Measurements from ENCODE around the gene TERF2IP.

Gene TERF2IP, protein sequence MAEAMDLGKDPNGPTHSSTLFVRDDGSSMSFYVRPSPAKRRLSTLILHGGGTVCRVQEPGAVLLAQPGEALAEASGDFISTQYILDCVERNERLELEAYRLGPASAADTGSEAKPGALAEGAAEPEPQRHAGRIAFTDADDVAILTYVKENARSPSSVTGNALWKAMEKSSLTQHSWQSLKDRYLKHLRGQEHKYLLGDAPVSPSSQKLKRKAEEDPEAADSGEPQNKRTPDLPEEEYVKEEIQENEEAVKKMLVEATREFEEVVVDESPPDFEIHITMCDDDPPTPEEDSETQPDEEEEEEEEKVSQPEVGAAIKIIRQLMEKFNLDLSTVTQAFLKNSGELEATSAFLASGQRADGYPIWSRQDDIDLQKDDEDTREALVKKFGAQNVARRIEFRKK

DNA sequence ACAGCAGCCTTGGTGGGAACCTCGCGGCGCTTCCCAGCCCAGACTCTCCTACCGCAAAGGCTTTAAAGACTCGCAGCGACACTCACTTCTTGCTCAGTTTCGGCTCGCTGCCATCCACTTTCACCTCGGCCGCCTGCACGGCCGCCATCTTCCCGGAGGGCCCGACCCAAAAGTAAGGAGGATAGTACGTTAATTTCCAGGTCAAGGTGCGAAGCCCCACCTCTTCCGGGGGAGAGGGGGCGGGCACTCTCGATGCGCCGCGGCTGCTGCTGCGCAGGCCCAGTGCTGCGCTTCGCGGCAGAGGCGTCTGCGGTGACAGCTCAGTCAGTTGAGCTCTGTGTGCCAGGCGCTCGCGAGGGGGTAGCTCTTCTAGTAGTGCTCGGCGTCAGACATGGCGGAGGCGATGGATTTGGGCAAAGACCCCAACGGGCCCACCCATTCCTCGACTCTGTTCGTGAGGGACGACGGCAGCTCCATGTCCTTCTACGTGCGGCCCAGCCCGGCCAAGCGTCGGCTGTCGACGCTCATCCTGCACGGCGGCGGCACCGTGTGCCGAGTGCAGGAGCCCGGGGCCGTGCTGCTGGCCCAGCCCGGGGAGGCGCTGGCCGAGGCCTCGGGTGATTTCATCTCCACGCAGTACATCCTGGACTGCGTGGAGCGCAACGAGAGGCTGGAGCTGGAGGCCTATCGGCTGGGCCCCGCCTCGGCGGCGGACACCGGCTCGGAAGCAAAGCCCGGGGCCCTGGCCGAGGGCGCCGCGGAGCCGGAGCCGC lies at the start of gene TERF2IP, which contains the start of gene KARS1:
Gene TERF2IP (plus strand): TSS at position 282 of the 773 bp plus-strand sequence. CDS start 110 bp downstream, at position 392.
Gene KARS1 (minus strand): TSS at position 174 of the 773 bp plus-strand sequence. CDS start 26 bp downstream, at position 148.
- DNase-seq: peak; percentile 91

DNA sequence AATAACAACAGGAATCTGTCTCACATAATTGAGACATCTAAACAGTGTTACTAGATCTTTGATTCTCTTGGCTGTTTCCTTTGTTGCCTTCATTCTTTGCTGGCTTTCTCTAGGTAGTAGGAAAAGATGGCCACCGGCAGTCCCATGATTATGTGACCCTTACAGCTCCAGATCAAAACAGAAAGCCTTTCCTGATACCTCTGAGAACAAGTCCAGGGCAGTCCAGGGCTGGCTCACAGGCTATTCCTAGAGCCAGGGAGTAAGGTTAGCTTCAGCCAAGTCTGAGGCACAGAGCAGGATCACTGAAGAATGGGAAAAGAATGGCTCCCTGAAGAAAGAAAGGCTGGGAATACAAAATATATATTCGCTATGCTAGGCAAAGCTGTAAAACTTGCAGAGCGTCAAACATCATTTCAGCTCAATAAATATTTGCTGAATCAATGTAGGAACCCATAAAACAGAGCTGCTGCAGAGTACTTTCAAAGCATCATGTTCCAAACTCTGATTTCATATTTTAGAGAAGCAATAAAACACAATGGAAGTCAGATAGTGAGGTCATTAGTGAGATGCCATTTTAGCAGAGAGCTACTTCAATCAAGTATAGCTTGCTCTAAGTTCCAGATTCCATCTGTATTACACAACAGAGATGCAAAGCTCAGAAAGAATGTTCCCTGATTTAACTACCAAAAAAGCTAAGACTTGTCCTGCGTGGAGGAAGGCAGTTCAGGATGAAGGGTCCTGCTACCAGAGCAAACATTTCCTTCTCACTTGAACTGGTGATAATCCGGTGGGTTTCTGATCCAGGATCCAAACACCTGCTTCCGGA lies 47.9 kb upstream of the TERF2IP start:
- no peak for DNase-seq

DNA sequence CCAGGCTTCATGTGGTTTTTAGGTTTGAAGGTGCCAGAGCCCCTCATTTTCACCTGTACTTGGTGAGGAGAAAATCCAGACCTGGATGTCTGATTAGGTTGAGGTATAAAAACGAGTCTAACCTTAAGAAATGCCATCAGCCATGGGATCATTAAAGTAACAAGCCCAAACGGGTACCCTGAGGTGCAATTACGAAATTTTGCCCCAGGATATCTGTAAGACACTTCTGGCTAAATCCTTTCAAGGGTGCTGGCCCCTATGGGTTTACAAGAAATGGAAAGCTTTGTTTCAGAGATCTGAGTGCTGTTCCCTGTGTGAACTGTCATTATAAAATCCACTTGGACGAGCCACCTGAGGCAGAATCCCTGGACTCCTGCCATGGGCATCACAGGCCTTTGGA lies 44.3 kb upstream of the TERF2IP start:
- no peak for DNase-seq

DNA sequence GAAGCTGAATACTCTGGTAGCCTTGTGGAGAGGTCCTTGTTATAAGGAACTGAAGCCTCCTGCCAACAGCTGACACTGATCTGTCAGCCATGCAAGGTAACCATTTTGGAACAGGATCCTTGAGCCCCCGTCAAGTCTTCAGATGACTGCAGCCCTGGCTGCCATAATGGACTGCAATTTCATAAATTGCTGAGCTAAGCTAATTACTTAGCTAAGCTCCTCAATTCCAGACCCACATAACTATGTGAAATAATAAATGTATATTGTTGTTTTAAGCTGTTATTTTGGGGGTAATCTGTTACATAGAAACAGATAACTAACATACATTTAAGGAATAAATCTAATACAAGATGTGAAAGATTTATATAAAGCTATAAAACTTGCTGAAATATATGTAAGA lies 41.1 kb upstream of the TERF2IP start:
- DNase-seq: no peak

DNA sequence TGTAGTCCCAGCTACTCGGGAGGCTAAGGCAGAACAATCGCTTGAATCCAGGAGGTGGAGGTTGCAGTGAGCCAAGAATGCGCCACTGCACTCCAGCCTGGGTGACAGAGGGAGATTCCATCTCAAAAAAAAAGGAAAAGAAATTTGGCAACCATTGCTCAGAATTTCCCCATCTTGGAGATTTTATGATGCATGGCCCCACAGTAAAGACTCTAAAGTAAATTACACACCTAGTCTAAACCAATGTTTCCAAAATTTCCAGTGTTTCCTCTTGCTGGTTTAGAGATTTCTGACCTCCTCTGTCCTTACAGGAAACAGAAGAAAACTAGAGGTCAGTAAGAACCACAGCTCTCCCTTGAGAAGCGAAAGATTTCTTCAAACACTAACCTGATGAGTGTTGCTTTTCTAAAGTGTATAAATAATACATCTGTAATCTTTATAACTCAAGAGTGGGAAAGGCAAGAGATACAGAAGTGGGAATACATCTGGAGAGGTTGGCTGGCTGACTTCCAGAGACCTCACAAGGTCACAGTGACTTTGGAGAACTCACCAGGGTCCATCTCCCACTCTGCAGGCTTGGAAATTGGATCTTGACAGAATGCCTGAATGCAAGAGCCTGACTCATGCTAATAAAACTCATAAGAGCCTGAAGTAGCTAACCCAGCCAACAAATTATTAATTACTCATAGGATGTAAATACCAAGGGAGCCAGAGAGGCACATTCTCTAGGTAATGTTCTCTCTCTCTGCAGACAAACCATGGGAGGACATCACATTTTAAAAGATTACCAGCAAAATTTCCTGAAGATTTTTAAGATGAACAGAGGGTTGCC lies 33.3 kb upstream of the TERF2IP start:
- DNase-seq: no peak

DNA sequence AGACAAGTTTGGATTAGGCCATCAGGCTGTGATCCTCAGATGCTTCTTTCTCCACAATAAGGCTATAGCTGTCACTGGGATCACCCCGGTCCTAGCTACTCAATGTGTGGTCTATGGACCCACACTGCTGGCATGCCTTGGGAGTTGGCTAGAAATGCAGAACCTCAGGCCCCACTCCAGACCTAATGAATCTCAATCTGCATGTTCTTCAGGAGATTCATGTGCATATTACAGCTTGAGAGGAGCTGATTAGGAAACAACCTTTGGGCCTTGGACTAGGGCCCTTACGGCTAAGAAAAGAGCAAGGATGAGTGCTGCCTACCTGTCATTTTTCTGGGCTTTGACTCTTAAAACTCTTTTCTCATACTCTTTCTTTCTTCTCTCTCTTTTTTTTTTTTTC lies 32.0 kb upstream of the TERF2IP start:
- DNase-seq: no peak

DNA sequence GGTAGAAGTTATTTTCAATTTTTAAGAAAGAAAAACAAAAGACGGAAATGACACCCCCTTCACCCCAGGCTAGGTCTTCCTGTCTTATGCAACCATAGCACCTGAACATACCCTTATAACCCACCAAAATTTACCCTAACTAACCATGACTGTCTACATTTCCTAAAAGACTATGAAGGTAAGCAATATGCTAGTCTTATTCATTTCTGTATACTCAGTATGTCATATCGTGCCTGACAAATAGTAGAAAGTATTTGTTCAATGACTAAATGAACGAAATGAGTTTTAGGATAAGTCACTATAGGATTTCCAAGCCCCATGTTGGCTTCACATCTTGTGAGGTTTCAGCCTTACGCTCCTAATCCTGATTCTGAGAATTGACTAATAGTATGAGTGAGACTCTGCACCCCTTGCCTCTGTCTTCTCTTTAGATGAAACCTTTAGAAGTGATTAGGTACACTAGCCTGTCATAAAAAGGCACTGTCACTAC lies 31.0 kb upstream of the TERF2IP start:
- DNase-seq: no peak

DNA sequence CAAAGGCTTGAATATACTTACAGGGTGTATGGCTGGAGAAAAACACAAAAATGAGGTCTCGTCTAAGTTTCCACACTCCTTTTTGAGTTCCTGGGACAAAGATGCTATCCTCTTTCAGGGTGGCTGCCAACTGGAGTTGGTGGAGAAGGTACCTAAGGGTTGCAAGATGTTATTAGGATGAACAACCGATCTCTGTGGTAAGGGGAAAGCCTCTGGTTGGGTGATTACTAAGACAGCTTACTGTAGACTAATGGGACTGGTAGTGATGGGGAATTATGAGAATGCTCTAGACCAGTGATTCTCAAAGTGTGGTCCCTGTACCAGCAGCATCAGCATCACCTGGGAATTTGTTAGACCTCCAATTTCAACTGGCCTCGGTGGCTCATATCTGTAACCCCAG lies 30.5 kb upstream of the TERF2IP start:
- DNase-seq: no peak

DNA sequence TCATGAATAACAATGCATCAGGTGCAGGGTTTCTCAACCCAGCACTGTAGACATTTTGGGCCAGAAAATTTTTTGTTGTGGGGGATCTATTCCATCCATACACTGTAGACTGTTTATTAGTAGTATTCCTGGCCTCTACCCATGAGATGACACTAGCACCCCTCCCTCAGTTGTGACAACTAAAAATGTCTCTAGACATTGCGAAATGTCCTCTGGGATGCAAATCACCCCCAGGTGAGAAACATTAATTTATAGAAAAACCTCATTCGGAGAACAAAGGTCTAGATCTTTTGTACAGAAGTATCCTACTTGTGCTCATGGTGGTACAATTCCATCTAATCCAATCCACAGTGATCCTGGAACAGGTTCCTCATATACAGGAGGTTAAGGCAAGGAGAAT lies 28.8 kb upstream of the TERF2IP start:
- no peak for DNase-seq

DNA sequence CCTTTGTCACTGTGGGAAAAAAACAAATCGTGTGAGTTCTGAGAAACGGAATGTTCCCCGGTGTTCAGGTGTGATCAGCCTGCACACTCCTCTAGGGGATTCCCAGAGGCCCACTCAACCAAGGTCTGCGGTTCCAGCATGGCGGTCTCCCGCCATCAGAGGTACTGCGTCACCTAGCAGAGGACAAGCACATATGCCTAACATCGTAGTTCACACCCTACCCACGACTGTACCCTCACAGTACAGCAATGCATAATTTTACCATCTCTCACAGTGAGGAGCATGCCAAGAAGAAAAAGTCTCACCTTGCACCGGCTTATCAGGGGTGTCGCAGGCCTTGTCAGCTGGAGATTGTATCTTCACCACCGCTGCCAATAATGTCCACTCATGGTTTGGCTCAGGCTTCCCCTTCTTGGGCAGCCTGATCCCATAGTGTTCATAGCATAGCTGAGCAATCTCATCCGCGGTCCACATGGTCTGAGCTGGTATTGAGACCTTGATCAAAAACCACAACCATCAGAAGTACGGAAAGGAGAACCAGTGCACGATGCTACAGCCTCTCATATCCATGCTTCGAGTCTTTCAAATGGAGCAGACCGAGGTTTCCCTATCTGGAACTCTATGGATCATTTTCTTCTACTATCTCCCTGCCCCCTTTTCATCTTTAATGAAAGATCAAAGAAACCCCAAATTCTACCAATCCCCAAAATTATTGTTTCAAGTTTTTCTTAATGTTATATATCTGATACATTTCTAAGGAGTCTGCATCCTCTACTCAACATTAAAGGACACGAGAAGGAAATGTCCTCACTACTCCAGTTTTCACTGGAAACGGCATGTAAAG lies 27.0 kb upstream of the TERF2IP start:
- DNase-seq: peak; percentile 32 to 37

DNA sequence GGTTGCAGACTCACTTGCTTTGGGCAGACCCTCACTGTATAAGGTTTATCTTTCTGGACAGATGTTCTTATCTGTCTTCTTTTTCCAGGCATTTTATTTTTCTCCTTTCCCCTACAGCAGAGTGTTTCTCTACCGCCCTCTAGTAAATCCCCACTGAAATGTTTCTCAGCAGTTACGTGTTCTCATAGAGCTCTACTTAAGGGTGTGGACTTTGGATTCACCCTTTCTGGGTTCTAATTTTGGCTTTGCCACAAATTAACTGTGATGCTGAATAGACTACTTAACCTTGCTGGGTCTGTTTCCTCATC lies 26.4 kb upstream of the TERF2IP start:
- no peak for DNase-seq

DNA sequence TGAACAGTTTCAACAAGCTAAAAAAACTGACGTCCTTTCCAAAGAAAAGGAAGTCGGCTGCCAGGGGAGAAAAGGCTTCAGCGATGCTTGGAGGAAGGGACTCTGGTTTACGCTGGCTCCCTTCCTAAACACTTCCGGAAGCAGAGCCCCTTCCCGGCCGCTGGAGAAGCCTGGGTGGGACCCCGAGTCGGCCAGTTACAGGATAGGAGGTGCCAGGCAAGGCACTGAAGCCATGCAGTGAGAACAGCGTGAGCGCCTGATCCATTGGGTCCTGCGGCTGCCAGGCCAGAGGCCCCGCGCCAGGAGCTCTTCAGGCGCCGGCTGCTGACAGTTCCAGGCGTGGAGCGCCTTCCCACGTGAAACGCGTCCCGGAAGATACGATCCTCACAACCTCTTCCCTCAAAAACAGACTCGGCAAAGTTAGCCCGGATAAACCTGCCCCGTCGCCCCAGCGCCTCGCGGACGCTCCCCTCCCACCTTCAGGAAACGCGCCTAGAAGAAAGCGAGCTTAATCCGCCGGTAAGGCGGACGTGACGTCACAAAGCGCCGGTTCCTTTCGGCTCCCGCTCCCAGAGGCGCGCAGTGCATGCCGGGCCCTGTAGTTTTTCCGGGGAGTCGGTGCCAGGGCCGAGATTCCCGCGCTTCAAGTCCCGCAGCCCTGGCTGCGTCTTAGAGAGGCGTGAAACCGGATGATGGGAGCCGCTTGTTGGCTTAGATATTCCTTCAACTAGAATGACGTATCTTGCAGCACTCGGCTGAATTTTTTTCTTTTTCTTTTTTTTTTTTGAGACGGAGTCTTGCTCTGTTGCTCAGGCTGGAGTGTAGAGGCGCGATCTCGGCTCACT lies 24.6 kb upstream of the TERF2IP start, which contains the start of gene ADAT1:
Gene ADAT1 (minus strand): TSS at position 521 of the 845 bp plus-strand sequence. CDS start 2,482 bp downstream, outside the sequence.
- peak; percentile 96 to 97 for DNase-seq

DNA sequence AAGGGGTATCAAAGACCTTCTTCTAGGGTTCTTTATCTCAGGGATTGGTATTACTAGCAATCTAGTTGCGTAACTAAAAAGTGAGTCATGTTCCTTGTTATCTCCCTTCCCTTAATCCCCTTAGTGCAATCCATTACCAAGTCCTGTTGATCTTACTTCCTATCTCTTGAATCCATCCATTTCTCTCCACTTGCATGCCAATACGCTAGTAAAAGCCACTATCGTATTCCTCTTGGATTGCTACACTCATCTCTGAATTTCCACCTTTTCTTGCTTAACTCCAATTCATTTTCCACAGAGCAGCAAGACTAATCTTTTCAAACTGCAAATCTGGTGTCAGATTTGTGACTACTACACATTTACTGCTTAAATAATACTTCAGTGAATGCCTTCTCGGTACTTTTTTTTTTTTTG lies 22.6 kb upstream of the TERF2IP start:
- no peak for DNase-seq

DNA sequence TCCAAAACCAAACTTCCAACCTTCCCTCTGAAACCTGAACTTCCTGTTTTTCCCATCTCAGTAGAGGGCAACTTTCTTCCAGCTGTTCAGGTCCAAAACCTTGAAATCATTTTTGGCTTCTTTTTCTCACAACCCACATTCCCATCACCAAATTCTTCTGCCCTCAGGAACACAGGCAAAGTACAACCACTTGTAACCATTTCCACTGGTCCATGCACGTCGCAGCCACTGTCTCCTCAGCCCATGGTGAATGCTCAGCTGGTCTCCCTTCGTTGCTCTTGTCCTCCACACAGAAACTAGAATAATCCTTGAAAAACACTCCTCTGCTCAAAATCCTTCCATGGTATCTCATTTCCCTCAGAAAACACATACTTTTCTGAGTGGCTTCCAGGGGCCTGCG lies 20.8 kb upstream of the TERF2IP start:
- no peak for DNase-seq

DNA sequence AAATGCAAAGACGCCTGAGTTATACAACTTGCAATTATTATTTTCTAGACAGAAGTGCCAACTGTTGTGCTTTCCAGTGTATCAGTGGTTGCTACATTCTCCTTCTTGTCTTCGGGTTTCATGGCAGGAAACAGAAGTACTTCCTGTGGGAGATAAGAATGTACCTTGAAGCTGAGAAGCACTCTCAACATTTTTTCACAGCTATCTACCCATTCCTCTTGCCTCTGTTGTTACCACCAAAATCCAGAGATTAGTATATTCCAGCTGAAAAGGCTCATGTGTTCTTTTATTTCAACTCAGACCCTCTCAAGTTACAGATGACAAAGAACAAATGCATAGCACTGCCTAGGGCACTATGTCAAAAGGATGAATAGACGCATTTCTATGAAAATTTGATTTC lies 19.7 kb upstream of the TERF2IP start:
- DNase-seq: no peak

DNA sequence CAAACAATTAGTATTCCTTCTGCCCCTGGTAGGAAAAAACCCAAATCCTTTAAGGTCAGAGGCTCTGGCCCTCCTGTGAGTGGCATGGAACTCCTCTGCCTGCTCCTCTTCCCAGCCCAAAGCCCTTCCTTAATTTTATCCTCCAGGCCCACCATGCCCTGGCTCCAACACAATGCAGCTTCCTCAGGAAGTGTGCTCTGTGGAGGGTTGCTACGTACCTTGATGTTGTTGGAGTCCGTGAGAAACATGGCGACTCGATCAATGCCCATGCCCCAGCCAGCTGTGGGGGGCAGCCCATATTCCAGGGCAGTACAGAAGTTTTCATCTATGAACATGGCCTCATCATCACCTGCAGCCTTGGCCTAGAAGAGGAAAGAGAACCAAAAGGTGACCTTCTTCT lies 19.2 kb upstream of the TERF2IP start:
- no peak for DNase-seq

DNA sequence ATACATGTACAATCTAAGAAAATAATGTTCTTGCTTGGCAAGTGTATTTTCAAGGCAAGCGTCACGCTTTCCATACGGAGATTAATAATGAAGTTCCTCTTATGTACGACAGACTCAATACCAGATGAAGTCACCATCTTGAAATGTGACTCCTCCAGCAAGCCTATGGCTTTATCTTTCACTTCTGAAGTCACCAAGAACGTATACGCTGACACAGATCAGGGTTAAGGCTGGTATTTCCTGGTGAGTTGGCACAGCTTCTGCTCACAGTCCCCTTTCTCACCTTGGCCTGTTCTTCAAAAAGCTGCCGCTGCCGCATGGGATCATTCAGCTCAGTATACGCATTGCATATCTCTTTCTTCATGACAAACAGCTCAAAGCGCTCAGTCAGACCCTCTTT lies 18.4 kb upstream of the TERF2IP start:
- DNase-seq: no peak

DNA sequence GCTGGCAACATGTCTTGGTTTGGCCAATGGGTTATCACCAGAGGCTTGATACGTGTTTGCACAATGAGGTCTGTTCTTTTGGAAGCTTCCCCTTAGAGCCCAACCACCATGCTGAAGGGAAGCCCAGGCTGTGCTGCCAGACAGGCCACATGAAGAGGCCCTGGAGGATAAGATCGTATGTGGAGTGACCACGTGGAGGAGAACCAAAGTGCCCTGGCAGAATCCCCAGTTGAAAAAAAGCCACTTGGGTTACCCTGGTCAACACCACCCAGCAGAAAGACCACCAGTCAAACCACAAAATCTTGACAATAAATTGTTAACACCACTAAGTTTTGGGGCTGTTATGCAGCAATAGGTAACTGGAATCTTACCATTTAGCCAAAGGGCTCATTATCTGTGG lies 17.5 kb upstream of the TERF2IP start:
- no peak for DNase-seq

DNA sequence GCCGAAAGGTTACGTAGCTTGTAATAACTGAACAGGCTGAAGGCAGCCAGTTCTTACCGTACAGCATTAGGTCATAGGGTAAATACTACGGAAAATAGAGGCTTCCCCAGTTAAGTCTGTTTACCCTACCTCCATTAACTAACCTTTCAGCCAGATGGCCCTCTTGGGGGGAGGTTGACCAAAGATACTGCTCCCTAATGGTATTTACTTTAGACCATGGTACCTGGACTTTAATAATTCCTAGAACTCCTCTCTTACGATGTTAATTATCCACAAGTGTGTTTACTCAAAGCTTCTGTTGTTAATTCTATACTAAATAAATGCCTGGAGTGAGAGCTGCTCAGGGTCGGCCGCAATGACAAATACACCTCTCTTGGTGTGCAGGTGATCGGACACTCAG lies 14.7 kb upstream of the TERF2IP start:
- no peak for DNase-seq

DNA sequence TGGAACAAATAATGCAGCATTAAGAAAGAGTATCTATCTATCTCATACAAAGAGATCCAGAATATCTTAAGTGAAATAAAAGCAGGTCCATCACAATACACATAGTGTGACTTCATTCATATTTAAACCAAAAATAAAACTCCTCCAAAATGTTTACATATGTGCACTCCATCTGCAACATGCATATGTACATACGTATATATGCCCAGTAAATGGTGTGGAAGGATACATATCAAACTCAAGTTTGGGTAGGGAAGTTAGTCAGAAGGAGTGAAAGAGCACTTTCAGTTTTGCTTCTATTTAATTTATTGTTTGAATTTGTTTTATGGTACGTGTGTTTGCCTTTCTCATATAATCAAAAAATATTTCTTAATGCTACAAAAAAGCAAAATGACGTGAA lies 12.5 kb upstream of the TERF2IP start:
- no peak for DNase-seq

Data from activated CD4-positive, alpha-beta T cell treated with anti-CD3 and anti-CD28 coated beads for 4 hours (primary cell).